AG04450 (cell line): ENCODE measurements around the gene ANO10. TPM values are rescaled to one million over a fixed set of nuclear protein-coding genes. Genes with fewer than 3 reads are reported as not detected.

ENCODE experiments used
- CTCF ChIA-PET: fragments of 300-600, 350-600 bp; formaldehyde crosslinking; extraction: SDS; loops from one replicate; lab custom pipeline; 2022; ENCODE audit warnings: antibody characterized with exemption, inconsistent platforms; lab: Charles Lee
- POLR2A ChIA-PET: fragments of 350-600 bp; formaldehyde crosslinking; extraction: SDS; loops from one replicate; lab custom pipeline; 2021; ENCODE audit warnings: antibody characterized with exemption, inconsistent platforms; lab: Yijun Ruan, JAX
- DNase-seq: peaks from one replicate; pipeline ENCODE4 v3.0.0-alpha.2; 2011; ENCODE audit warnings: low read depth, low spot score
- H3K27ac ChIP-seq: one replicate; pipeline ENCODE4 v1.5.1; 2012; ENCODE audit warnings: low read depth, low read length, control low read depth
- H3K27me3 ChIP-seq: one replicate; pipeline ENCODE4 v1.6.0; 2012; ENCODE audit warnings: low read length; ENCODE audit not compliant: control insufficient read depth, insufficient read depth
- H3K4me3 ChIP-seq: 2 replicates; pipeline ENCODE4 v1.5.1; 2011; ENCODE audit warnings: mild to moderate bottlenecking, low read depth, low read length, control low read depth
- H3K9me3 ChIP-seq: 2 replicates; pipeline ENCODE4 v1.5.1; 2012; ENCODE audit warnings: low read length; ENCODE audit not compliant: control insufficient read depth, insufficient read depth
- polyA plus RNA-seq: library from polyadenylated mRNA; depleted of rRNA; stranded (reverse); fragments of >200 nt; gene quantifications from 2 replicates; pipeline ENCODE4 v1.2.3, GENCODE V29; 2011
- TF ChIP-seq, protein P1 (sequence below): IDR thresholded peaks from 2 replicates; pipeline ENCODE4 v1.5.1; 2011; ENCODE audit warnings: low read depth, low read length, control low read depth, inconsistent platforms

Gene ANO10
- polyA plus RNA-seq, 1 experiment, result 87.1 TPM

GRCh38 chr3:43616034-43616433 lies 5.8 kb downstream of the ANO10 start:
- H3K27me3 ChIP-seq, result no peaks in the 10 kb centered on the region
- no peak for DNase-seq
- ChIA-PET POLR2A (no interaction called here), CTCF (no interaction called here)
- H3K4me3 ChIP-seq, result no peak overlapping the region
- TF ChIP-seq, protein P1, sequence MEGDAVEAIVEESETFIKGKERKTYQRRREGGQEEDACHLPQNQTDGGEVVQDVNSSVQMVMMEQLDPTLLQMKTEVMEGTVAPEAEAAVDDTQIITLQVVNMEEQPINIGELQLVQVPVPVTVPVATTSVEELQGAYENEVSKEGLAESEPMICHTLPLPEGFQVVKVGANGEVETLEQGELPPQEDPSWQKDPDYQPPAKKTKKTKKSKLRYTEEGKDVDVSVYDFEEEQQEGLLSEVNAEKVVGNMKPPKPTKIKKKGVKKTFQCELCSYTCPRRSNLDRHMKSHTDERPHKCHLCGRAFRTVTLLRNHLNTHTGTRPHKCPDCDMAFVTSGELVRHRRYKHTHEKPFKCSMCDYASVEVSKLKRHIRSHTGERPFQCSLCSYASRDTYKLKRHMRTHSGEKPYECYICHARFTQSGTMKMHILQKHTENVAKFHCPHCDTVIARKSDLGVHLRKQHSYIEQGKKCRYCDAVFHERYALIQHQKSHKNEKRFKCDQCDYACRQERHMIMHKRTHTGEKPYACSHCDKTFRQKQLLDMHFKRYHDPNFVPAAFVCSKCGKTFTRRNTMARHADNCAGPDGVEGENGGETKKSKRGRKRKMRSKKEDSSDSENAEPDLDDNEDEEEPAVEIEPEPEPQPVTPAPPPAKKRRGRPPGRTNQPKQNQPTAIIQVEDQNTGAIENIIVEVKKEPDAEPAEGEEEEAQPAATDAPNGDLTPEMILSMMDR, result no peak
- H3K9me3 ChIP-seq, result no peaks in the 10 kb centered on the region
- H3K27ac ChIP-seq, result no peak overlapping the region

DNA sequence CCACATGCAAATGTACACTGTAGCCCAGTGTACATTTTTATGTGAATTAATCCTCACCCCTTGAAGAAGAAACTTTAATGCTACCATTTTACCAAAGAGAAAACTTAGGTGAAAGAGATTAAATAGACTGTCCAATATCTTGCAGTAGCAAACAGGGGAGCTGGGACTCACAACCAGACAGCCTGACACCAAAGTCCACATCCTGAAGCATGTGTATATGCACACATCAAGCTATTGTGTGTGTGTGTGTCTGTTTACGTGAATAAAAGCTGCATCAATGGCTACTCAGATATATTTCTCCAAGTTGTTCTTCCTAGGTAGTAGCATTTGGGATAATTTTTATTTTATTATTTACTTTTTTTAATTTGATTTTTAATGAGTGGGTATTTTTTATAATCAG lies 6.7 kb downstream of the ANO10 start:
- H3K4me3 ChIP-seq, result no peak overlapping the region
- ChIA-PET CTCF (no interaction called here), POLR2A (no interaction called here)
- no peaks in the 10 kb centered on the region for H3K9me3 ChIP-seq
- no peak overlapping the region for H3K27ac ChIP-seq
- no peak for DNase-seq
- TF ChIP-seq, protein P1, result no peak
- no peaks in the 10 kb centered on the region for H3K27me3 ChIP-seq

DNA sequence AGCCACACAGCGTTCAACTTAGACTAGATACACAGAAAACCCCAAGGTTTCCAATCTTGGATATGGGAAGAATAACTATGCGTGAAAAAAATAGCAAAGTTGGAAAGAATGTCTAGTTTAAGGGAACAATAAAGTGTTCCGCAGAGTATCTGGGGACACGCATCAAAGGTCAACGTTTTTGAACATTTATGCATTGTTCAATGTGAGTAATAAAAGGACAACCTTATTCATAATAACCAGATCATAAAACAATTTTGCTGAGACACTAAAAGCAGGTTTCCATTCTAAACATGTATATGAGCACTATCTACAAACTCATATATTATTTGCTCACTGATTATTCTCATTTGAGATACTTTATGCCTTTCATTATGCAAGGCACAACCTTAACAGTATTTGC lies 7.8 kb downstream of the ANO10 start:
- no peak overlapping the region for H3K27ac ChIP-seq
- H3K27me3 ChIP-seq, result no peaks in the 10 kb centered on the region
- no peaks in the 10 kb centered on the region for H3K9me3 ChIP-seq
- ChIA-PET POLR2A (no interaction called here), CTCF (no interaction called here)
- TF ChIP-seq, protein P1, result no peak
- no peak for DNase-seq
- no peak overlapping the region for H3K4me3 ChIP-seq

DNA sequence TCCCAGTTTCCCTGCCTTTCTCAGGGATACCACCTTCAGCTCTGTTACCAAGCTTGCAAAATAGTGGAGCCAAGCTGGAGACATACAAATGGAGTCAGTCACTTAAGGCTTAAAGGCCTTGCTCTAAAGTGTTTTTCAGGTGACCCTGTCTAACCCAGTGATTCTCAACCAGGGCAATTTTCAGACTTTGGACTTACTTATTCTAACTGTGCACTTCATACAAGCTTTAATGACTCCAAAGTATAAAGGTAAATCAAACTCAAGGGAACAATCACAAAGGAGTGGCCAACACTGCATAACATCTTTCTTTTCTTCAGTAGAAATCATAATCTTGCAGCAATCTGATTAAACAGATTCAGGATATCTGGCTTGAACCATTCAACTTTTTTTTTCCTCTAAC lies 9.4 kb downstream of the ANO10 start:
- TF ChIP-seq, protein P1, result no peak
- Histone ChIP-seq H3K27ac (no peak overlapping the region), H3K4me3 (no peak overlapping the region), H3K9me3 (no peaks in the 10 kb centered on the region), H3K27me3 (no peaks in the 10 kb centered on the region)
- CTCF ChIA-PET, result no interaction called here
- DNase-seq, result no peak
- POLR2A ChIA-PET, result no interaction called here

DNA sequence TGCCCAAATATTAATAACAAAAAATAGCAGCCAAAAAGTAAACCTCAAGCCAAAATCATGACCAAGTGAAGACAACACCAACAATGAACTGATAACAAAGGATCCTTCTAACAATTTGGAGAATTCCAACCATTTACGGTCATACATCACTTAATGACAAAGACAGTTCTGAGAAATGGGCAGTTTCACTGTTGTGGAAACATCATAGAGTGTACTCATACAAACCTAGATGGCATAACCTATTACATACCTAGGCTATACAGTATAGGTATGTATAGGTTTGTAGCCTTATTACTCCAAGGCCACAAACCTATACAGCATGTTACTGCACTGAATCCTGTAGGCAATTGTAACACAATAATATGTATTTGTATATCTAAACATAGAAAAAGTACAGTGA lies 12.4 kb downstream of the ANO10 start:
- no peak for DNase-seq
- POLR2A ChIA-PET, result no interaction called here
- Histone ChIP-seq H3K27ac (no peak overlapping the region), H3K9me3 (no peaks in the 10 kb centered on the region), H3K4me3 (no peak overlapping the region), H3K27me3 (no peaks in the 10 kb centered on the region)
- CTCF ChIA-PET, result no interaction called here
- TF ChIP-seq, protein P1, result no peak
